Measurements from ENCODE around the gene ATRNL1. TPM values are rescaled to one million over a fixed set of nuclear protein-coding genes. Genes with fewer than 3 reads are reported as not detected.

The ATRNL1 gene
- total RNA-seq, 1 experiment from 2014 or later = not detected

DNA sequence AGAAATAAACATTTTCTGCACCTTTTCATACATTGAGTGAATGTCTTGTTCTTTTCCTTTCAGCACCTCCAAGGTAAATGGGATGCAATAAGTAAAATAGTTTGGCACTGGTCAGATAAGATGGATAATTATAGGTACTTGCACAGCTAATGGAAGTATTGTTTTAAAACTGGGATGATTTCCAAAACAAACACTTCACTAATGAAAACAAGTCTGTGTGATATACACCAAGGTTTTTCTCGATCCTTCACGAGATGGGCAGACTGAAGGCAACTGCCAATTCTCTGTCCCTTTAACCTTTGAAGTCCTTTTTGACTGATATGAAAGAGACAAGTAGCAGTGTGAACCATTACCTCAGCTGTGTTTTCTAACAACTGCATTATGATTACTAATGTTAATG lies 756.0 kb downstream of the ATRNL1 start:
- TF ChIP-seq, protein P1, sequence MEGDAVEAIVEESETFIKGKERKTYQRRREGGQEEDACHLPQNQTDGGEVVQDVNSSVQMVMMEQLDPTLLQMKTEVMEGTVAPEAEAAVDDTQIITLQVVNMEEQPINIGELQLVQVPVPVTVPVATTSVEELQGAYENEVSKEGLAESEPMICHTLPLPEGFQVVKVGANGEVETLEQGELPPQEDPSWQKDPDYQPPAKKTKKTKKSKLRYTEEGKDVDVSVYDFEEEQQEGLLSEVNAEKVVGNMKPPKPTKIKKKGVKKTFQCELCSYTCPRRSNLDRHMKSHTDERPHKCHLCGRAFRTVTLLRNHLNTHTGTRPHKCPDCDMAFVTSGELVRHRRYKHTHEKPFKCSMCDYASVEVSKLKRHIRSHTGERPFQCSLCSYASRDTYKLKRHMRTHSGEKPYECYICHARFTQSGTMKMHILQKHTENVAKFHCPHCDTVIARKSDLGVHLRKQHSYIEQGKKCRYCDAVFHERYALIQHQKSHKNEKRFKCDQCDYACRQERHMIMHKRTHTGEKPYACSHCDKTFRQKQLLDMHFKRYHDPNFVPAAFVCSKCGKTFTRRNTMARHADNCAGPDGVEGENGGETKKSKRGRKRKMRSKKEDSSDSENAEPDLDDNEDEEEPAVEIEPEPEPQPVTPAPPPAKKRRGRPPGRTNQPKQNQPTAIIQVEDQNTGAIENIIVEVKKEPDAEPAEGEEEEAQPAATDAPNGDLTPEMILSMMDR (IDR thresholded peaks at IDR 0.05; ENCODE audit: insufficient read depth in 1 of 2, low read depth in 1 of 2, low read length in 1 of 2, severe bottlenecking in 1 of 2, unreplicated experiment in 1 of 2) = no peak
- Histone ChIP-seq H3K27me3 (replicated peaks; ENCODE audit: control insufficient read depth, insufficient read depth, low read length) (no peaks in the 10 kb centered on the region), H3K4me3 (ENCODE audit: low read depth, low read length) (no peak overlapping the region), H3K36me3 (ENCODE audit: control insufficient read depth, insufficient read depth, low read length) (no peaks in the 10 kb centered on the region), H3K4me1 (no peaks in the 10 kb centered on the region), H3K9me3 (no peaks in the 10 kb centered on the region)
- ChIA-PET POLR2A (no interaction called here), CTCF (no interaction called here)
- peaks cover under 1% of the 10 kb centered on the region for H3K4me1 Mint-ChIP-seq (ENCODE audit: low read depth, unreplicated experiment)
- H3K27ac Mint-ChIP-seq (ENCODE audit: unreplicated experiment) = no peak overlapping the region
- BruUV-seq (replicated peaks) = no TSS peak
- DNase-seq = no peak
- H3K9me3 Mint-ChIP-seq (ENCODE audit: unreplicated experiment) = peaks cover 1% of the 10 kb centered on the region
- intact Hi-C loops (cut with micrococcal nuclease; ENCODE audit: unreplicated experiment) = no loop called here
- H3K27me3 Mint-ChIP-seq (ENCODE audit: insufficient read depth, unreplicated experiment) = no peaks in the 10 kb centered on the region
- H3K36me3 Mint-ChIP-seq (ENCODE audit: insufficient read depth, unreplicated experiment) = no peaks in the 10 kb centered on the region
- H3K4me3 Mint-ChIP-seq (ENCODE audit: unreplicated experiment) = no peak overlapping the region

DNA sequence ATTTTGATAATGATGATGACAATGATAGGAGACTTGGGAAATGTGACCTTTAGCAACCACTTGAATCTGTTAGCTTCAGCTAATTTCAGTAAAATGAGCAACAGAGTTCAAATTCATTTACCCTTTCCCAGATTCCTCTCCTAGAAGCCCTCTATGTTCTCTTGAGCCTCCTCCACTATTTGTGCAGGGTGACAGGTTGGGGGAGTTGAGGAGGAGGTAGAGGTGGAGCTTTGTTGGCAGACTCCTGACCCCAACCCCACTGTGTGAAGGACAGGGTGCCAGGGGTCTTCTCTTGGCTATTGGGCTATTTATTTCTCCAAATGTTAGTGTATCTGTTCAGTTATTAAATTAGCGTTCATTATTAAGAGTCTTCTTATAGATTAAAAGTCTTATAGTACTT lies 757.5 kb downstream of the ATRNL1 start:
- Mint-ChIP-seq H3K4me1 (ENCODE audit: low read depth, unreplicated experiment) (peaks cover 13% of the 10 kb centered on the region), H3K9me3 (ENCODE audit: unreplicated experiment) (peaks cover 10% of the 10 kb centered on the region), H3K27ac (ENCODE audit: unreplicated experiment) (no peak overlapping the region), H3K27me3 (ENCODE audit: insufficient read depth, unreplicated experiment) (no peaks in the 10 kb centered on the region), H3K4me3 (ENCODE audit: unreplicated experiment) (no peak overlapping the region), H3K36me3 (ENCODE audit: insufficient read depth, unreplicated experiment) (no peaks in the 10 kb centered on the region)
- peaks cover 11% of the 10 kb centered on the region; the same call in 1 of the 2 replicates for H3K4me1 ChIP-seq
- no peaks in the 10 kb centered on the region for H3K27me3 ChIP-seq (replicated peaks; ENCODE audit: control insufficient read depth, insufficient read depth, low read length)
- intact Hi-C loops (cut with micrococcal nuclease; ENCODE audit: unreplicated experiment) = no loop called here
- ChIA-PET POLR2A (no interaction called here), CTCF (no interaction called here)
- TF ChIP-seq, protein P1 (IDR thresholded peaks at IDR 0.05; ENCODE audit: insufficient read depth in 1 of 2, low read depth in 1 of 2, low read length in 1 of 2, severe bottlenecking in 1 of 2, unreplicated experiment in 1 of 2) = no peak
- BruUV-seq (replicated peaks) = no TSS peak
- H3K36me3 ChIP-seq (ENCODE audit: control insufficient read depth, insufficient read depth, low read length) = no peaks in the 10 kb centered on the region
- no peak for DNase-seq
- H3K9me3 ChIP-seq = no peaks in the 10 kb centered on the region
- no peak overlapping the region for H3K4me3 ChIP-seq (ENCODE audit: low read depth, low read length)

DNA sequence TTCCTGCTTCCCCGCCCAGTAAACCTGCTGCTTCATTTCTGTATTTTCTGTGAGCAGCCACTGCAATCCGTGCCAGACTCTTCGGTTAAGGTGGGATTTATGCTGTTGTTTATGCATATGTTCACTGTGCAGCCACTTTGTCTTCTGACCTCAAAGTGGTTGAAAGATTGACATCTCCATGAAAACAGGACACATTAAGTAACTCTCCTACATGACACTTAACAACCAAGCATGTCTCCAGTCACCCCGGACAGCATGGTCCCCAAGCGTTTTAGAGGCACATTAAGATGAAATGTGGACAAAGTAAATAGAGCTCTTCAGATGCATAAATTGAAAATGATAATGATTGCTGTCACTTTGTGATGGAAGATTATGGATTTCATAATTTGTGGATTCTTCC lies 758.5 kb downstream of the ATRNL1 start:
- no peak for DNase-seq
- Mint-ChIP-seq H3K9me3 (ENCODE audit: unreplicated experiment) (peaks cover 10% of the 10 kb centered on the region), H3K27me3 (ENCODE audit: insufficient read depth, unreplicated experiment) (no peaks in the 10 kb centered on the region), H3K36me3 (ENCODE audit: insufficient read depth, unreplicated experiment) (no peaks in the 10 kb centered on the region), H3K4me1 (ENCODE audit: low read depth, unreplicated experiment) (peaks cover 13% of the 10 kb centered on the region), H3K4me3 (ENCODE audit: unreplicated experiment) (no peak overlapping the region), H3K27ac (ENCODE audit: unreplicated experiment) (no peak overlapping the region)
- H3K9me3 ChIP-seq = no peaks in the 10 kb centered on the region
- TF ChIP-seq, protein P1 (IDR thresholded peaks at IDR 0.05; ENCODE audit: insufficient read depth in 1 of 2, low read depth in 1 of 2, low read length in 1 of 2, severe bottlenecking in 1 of 2, unreplicated experiment in 1 of 2) = no peak
- H3K36me3 ChIP-seq (ENCODE audit: control insufficient read depth, insufficient read depth, low read length) = no peaks in the 10 kb centered on the region
- no peaks in the 10 kb centered on the region for H3K27me3 ChIP-seq (replicated peaks; ENCODE audit: control insufficient read depth, insufficient read depth, low read length)
- ChIA-PET CTCF (no interaction called here), POLR2A (no interaction called here)
- BruUV-seq (replicated peaks) = no TSS peak
- H3K4me3 ChIP-seq (ENCODE audit: low read depth, low read length) = no peak overlapping the region
- intact Hi-C loops (cut with micrococcal nuclease; ENCODE audit: unreplicated experiment) = no loop called here
- H3K4me1 ChIP-seq = peaks cover 11% of the 10 kb centered on the region; the same call in 1 of the 2 replicates

Data from Caco-2 (cell line).